ENCODE measurements around the gene NFYB.
"Not testable (repeated sequence)": the region's sequence is repeated elsewhere in the genome, so short reads cannot be mapped to it uniquely, and the experiment has no call there.

The NFYB gene

GRCh38 chr12:104163631-104164030 is 25.6 kb upstream of the NFYB start:
- in situ Hi-C loops (cut with MboI; ENCODE audit: low sequenced_read_pairs), result no loop called here

GRCh38 chr12:104163028-104163427 is 25.0 kb upstream of the NFYB start:
- in situ Hi-C loops (cut with MboI; ENCODE audit: low sequenced_read_pairs), result not testable (repeated sequence)

- in situ Hi-C loops (cut with MboI; ENCODE audit: low sequenced_read_pairs), result no loop called here
Observed at GRCh38 chr12:104155711-104156555, 17.9 kb upstream of the NFYB start.

- in situ Hi-C loops (cut with MboI; ENCODE audit: low sequenced_read_pairs), result no loop called here
Observed at GRCh38 chr12:104154806-104155205, 16.8 kb upstream of the NFYB start.

GRCh38 chr12:104154286-104154685 is 16.3 kb upstream of the NFYB start:
- in situ Hi-C loops (cut with MboI; ENCODE audit: low sequenced_read_pairs), result no loop called here

GRCh38 chr12:104152685-104153241 is 14.8 kb upstream of the NFYB start:
- in situ Hi-C loops (cut with MboI; ENCODE audit: low sequenced_read_pairs), result no loop called here

GRCh38 chr12:104150416-104150815 is 12.4 kb upstream of the NFYB start:
- in situ Hi-C loops (cut with MboI; ENCODE audit: low sequenced_read_pairs), result no loop called here

GRCh38 chr12:104147346-104147745 is 9.3 kb upstream of the NFYB start:
- in situ Hi-C loops (cut with MboI; ENCODE audit: low sequenced_read_pairs), result no loop called here

- in situ Hi-C loops (cut with MboI; ENCODE audit: low sequenced_read_pairs), result no loop called here
Observed at GRCh38 chr12:104143918-104144317, 5.9 kb upstream of the NFYB start.

- in situ Hi-C loops (cut with MboI; ENCODE audit: low sequenced_read_pairs), result no loop called here
Observed at GRCh38 chr12:104143002-104143401, 5.0 kb upstream of the NFYB start.

- in situ Hi-C loops (cut with MboI; ENCODE audit: low sequenced_read_pairs), result no loop called here
Observed at GRCh38 chr12:104142543-104142942, 4.5 kb upstream of the NFYB start.

GRCh38 chr12:104138797-104139152 is 765 bp upstream of the NFYB start:
- in situ Hi-C loops (cut with MboI; ENCODE audit: low sequenced_read_pairs), result no loop called here

GRCh38 chr12:104137001-104137901 is 759 bp downstream of the NFYB start:
- in situ Hi-C loops (cut with MboI; ENCODE audit: low sequenced_read_pairs), result no loop called here

GRCh38 chr12:104136577-104136976 is 1.4 kb downstream of the NFYB start:
- in situ Hi-C loops (cut with MboI; ENCODE audit: low sequenced_read_pairs), result no loop called here

GRCh38 chr12:104134882-104135281 is 3.1 kb downstream of the NFYB start:
- in situ Hi-C loops (cut with MboI; ENCODE audit: low sequenced_read_pairs), result no loop called here

GRCh38 chr12:104133866-104134265 is 4.1 kb downstream of the NFYB start:
- in situ Hi-C loops (cut with MboI; ENCODE audit: low sequenced_read_pairs), result no loop called here

- in situ Hi-C loops (cut with MboI; ENCODE audit: low sequenced_read_pairs), result no loop called here
Observed at GRCh38 chr12:104133321-104133720, 4.7 kb downstream of the NFYB start.

GRCh38 chr12:104132351-104132956 is 5.6 kb downstream of the NFYB start:
- in situ Hi-C loops (cut with MboI; ENCODE audit: low sequenced_read_pairs), result no loop called here

- in situ Hi-C loops (cut with MboI; ENCODE audit: low sequenced_read_pairs), result no loop called here
Observed at GRCh38 chr12:104131609-104132008, 6.4 kb downstream of the NFYB start.

- in situ Hi-C loops (cut with MboI; ENCODE audit: low sequenced_read_pairs), result no loop called here
Observed at GRCh38 chr12:104130760-104131159, 7.2 kb downstream of the NFYB start.

GRCh38 chr12:104126548-104126947 is 11.5 kb downstream of the NFYB start:
- in situ Hi-C loops (cut with MboI; ENCODE audit: low sequenced_read_pairs), result no loop called here
